HUES48 (cell line): ENCODE data around the gene CLMN.

Experiments
- H3K27ac ChIP-seq: one replicate; pipeline ENCODE4 v1.7.0; 2013; ENCODE audit warnings: low read depth, low read length, inconsistent platforms
- H3K27me3 ChIP-seq: 2 replicates; pipeline ENCODE4 v1.6.1; 2013; ENCODE audit warnings: mild to moderate bottlenecking, low read length; ENCODE audit not compliant: control insufficient read depth, insufficient read depth
- H3K36me3 ChIP-seq: 2 replicates; pipeline ENCODE4 v1.6.1; 2013; ENCODE audit warnings: low read length; ENCODE audit not compliant: control insufficient read depth, insufficient read depth
- H3K4me1 ChIP-seq: 2 replicates; pipeline ENCODE4 v1.6.1; 2013; ENCODE audit warnings: mild to moderate bottlenecking, low read length; ENCODE audit not compliant: control insufficient read depth, insufficient read depth
- H3K4me3 ChIP-seq: 2 replicates; pipeline ENCODE4 v1.5.1; 2013; ENCODE audit warnings: mild to moderate bottlenecking, low read depth, low read length
- H3K9ac ChIP-seq: 2 replicates; pipeline ENCODE4 v1.6.1; 2013; ENCODE audit warnings: mild to moderate bottlenecking, low read depth, low read length, moderate library complexity
- H3K9me3 ChIP-seq: 2 replicates; pipeline ENCODE4 v1.6.1; 2013; ENCODE audit warnings: low read length; ENCODE audit not compliant: control insufficient read depth, insufficient read depth

CLMN gene

GRCh38 chr14:95198320-95198719, 121.4 kb downstream of the CLMN start:
- peaks cover 28% of the 10 kb centered on the region; the same call in 1 of the 2 replicates for H3K4me1 ChIP-seq
- H3K27ac ChIP-seq, result no peak overlapping the region
- no peaks in the 10 kb centered on the region for H3K9me3 ChIP-seq

DNA sequence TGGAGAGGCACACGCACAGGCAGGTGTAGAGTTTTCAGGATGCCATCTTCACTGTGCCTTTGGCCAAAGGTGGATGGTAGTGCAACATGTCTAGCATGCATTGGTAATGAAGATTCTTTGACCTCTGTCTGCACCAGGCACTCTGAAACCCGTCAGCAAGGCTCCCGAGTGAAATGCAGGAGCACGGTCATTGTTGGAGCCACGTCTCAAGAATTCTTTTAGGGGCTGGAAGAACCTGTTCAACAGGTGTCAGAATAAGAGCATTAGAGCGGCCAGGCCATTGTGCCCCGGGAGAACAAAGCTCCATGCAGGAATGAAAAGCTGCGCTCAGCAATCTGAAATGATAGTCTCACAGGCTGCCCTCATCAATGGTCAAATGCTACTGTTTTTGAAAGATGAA, 122.2 kb downstream of the CLMN start:
- Histone ChIP-seq H3K9ac (no peak overlapping the region), H3K4me3 (no peak overlapping the region), H3K27ac (peak overlapping the region; percentile 3)

More at GRCh38 chr14:95198320-95198719, 121.4 kb downstream of the CLMN start:
- no peaks in the 10 kb centered on the region for H3K36me3 ChIP-seq
- no peaks in the 10 kb centered on the region for H3K27me3 ChIP-seq
- H3K4me3 ChIP-seq, result no peak overlapping the region
- H3K9ac ChIP-seq, result no peak overlapping the region

DNA sequence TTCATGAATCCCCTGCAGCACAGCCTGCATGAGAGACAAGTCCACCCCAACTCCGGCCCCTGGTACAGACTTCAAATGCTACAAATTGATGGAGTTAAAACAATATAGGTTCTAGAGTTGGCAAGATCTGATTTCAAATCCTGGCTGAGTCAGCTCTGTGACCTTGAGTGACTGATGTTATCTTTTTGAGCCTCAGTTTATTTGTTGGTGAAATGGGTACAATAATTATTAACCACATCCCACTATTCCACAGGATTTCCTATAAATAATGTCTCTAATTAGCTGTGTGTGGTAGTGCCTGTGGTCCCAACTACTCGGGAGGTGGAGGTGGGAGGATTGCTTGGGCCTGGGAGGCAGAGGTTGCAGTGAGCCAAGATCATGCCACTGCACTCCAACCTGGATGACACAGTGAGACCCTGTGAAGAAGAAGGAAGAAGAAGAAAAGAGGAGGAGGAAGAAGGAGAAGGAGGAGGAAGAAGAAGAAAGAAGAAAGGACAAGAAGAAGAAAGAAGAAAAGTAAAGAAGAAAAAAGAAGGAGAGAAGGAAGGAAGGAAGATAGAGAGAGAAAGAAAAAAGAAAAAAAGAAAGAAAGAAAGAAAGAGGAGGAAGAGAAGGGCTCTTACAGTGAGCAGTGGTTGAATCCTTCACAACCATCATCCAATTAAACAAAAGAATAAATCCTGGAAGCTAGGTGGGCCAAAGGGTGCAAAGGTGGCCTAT, 122.7 kb downstream of the CLMN start:
- Histone ChIP-seq H3K27ac (peak overlapping the region; percentile 3), H3K36me3 (no peaks in the 10 kb centered on the region), H3K9me3 (no peaks in the 10 kb centered on the region), H3K27me3 (no peaks in the 10 kb centered on the region), H3K9ac (no peak overlapping the region), H3K4me3 (no peak overlapping the region), H3K4me1 (peaks cover 28% of the 10 kb centered on the region; the same call in 1 of the 2 replicates)

More for the DNA sequence above, 122.2 kb downstream of the CLMN start:
- no peaks in the 10 kb centered on the region for H3K36me3 ChIP-seq
- H3K27me3 ChIP-seq, result no peaks in the 10 kb centered on the region
- peaks cover 28% of the 10 kb centered on the region; the same call in 1 of the 2 replicates for H3K4me1 ChIP-seq
- H3K9me3 ChIP-seq, result no peaks in the 10 kb centered on the region

DNA sequence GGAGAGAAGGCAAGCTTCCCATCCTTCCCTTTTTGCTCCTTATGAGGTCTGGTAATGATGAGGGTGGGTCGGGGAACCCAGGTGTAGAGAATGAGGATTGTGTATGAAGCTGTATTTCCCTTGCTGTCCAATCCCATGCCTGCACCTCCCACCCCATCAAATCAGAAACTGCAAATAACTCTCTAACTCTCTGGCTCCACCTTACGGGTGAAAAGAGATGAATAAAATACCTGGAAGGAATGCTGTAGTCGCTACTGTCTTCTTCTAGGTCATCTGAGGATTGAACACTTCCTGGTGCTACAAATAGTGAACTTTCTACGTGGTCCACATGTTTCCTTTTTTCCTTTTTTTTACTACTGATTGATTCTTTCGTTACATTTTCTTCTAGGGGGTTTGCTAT, 123.4 kb downstream of the CLMN start:
- Histone ChIP-seq H3K27ac (no peak overlapping the region), H3K9me3 (no peaks in the 10 kb centered on the region)

GRCh38 chr14:95195031-95195430, 124.7 kb downstream of the CLMN start:
- H3K9ac ChIP-seq, result no peak overlapping the region
- H3K27ac ChIP-seq, result no peak overlapping the region
- no peak overlapping the region for H3K4me3 ChIP-seq
- H3K36me3 ChIP-seq, result no peaks in the 10 kb centered on the region
- peaks cover 24% of the 10 kb centered on the region; the same call in 1 of the 2 replicates for H3K4me1 ChIP-seq
- H3K27me3 ChIP-seq, result no peaks in the 10 kb centered on the region
- H3K9me3 ChIP-seq, result no peaks in the 10 kb centered on the region

More for the DNA sequence above, 123.4 kb downstream of the CLMN start:
- no peaks in the 10 kb centered on the region for H3K36me3 ChIP-seq
- H3K4me3 ChIP-seq, result no peak overlapping the region
- H3K4me1 ChIP-seq, result peaks cover 28% of the 10 kb centered on the region; the same call in 1 of the 2 replicates
- H3K9ac ChIP-seq, result no peak overlapping the region
- H3K27me3 ChIP-seq, result no peaks in the 10 kb centered on the region

GRCh38 chr14:95193081-95193480, 126.6 kb downstream of the CLMN start:
- no peak overlapping the region for H3K9ac ChIP-seq
- no peaks in the 10 kb centered on the region for H3K9me3 ChIP-seq
- H3K4me3 ChIP-seq, result no peak overlapping the region
- peaks cover 6% of the 10 kb centered on the region; the same call in 1 of the 2 replicates for H3K4me1 ChIP-seq
- H3K27ac ChIP-seq, result no peak overlapping the region
- H3K36me3 ChIP-seq, result no peaks in the 10 kb centered on the region
- H3K27me3 ChIP-seq, result no peaks in the 10 kb centered on the region

GRCh38 chr14:95192311-95192710, 127.4 kb downstream of the CLMN start:
- H3K27me3 ChIP-seq, result no peaks in the 10 kb centered on the region
- H3K27ac ChIP-seq, result no peak overlapping the region
- peaks cover 4% of the 10 kb centered on the region; the same call in 1 of the 2 replicates for H3K4me1 ChIP-seq

GRCh38 chr14:95191445-95192199, 128.1 kb downstream of the CLMN start:
- no peaks in the 10 kb centered on the region for H3K27me3 ChIP-seq
- no peaks in the 10 kb centered on the region for H3K4me1 ChIP-seq
- no peak overlapping the region for H3K9ac ChIP-seq
- no peak overlapping the region for H3K27ac ChIP-seq
- no peaks in the 10 kb centered on the region for H3K36me3 ChIP-seq
- no peak overlapping the region for H3K4me3 ChIP-seq
- no peaks in the 10 kb centered on the region for H3K9me3 ChIP-seq

More at GRCh38 chr14:95192311-95192710, 127.4 kb downstream of the CLMN start:
- H3K9ac ChIP-seq, result no peak overlapping the region
- no peaks in the 10 kb centered on the region for H3K9me3 ChIP-seq
- H3K4me3 ChIP-seq, result no peak overlapping the region
- H3K36me3 ChIP-seq, result no peaks in the 10 kb centered on the region

DNA sequence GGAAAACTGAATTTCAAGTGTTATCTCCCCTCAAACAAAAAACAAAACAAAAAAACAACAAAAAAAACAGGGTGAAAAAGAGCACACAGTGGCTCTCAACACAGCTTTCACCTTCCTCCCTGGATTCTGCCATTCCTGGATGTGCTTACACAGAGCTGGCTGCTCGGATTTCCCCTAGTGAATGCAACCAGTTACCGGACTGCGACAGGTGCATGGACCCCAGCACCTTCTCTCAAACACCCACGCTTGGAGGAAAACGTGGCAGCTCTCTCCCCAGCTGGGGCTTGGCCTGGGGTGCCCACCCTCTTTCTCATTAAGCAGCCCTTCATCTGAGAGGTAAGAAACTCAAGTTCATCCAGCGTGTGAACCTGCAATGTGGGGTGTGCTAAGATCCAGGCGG, 128.9 kb downstream of the CLMN start:
- H3K9ac ChIP-seq, result no peak overlapping the region
- H3K27ac ChIP-seq, result no peak overlapping the region
- no peaks in the 10 kb centered on the region for H3K4me1 ChIP-seq
- H3K27me3 ChIP-seq, result no peaks in the 10 kb centered on the region
- no peak overlapping the region for H3K4me3 ChIP-seq
- no peaks in the 10 kb centered on the region for H3K36me3 ChIP-seq
- no peaks in the 10 kb centered on the region for H3K9me3 ChIP-seq

DNA sequence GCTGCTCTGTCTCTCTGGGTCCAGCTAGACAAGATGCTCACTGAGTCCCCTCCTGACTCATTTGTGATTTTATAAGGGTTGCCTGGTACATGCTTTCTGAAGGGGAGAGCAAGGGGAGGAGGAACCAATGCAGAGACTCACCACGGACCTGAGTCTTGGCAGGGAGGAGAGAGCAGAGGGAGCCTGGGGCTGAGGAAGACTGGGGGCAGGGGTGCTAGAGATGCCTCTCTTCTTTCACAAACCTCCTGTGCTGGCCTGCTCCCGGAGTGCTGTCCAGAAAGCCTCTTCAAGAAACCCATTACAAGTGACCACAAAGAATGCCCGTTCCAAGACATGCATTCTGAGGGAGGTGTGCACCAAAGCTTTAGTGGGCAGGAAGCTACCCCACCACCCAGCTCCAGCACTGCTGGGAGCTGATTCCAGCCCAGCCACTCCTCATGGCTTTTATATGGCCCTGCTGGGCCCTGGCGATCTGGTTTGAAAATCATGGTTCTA, 129.3 kb downstream of the CLMN start:
- H3K27ac ChIP-seq, result no peak overlapping the region
- no peak overlapping the region for H3K4me3 ChIP-seq
- no peaks in the 10 kb centered on the region for H3K9me3 ChIP-seq
- no peaks in the 10 kb centered on the region for H3K27me3 ChIP-seq
- no peaks in the 10 kb centered on the region for H3K36me3 ChIP-seq
- no peaks in the 10 kb centered on the region for H3K4me1 ChIP-seq
- no peak overlapping the region for H3K9ac ChIP-seq
